Stimulated activated naive B cell treated with anti-CD40 and anti-IgM and Interleukin-4, amounts not matched to agents 10 μg/mL and 1 μg/mL and 100 μg/mL, for 72 hours (primary cell): ENCODE results near the gene PLGRKT.
"Not testable (repeated sequence)": the region's sequence is repeated elsewhere in the genome, so short reads cannot be mapped to it uniquely, and the experiment has no call there.

Experiments
- ATAC-seq, 2 donors: fragments of 150-1000 bp; cut with Tn5 transposase; replicated peaks; 2 replicates each; pipeline ENCODE4 v1.10.0; 2021; ENCODE audit warnings: moderate library complexity in 1 of 2
- DNase-seq: peaks from one replicate; pipeline ENCODE4 v3.0.0; 2021
- H3K27ac Mint-ChIP-seq: one replicate; pipeline ENCODE4 v1.8.0; 2022; ENCODE audit warnings: mild to moderate bottlenecking, mixed read lengths
- H3K27me3 Mint-ChIP-seq, 2 donors: one replicate each; pipeline ENCODE4 v1.8.0; 2022; ENCODE audit warnings: mixed read lengths in 2 of 2
- H3K36me3 Mint-ChIP-seq, 2 donors: one replicate each; pipeline ENCODE4 v1.8.0; 2022; ENCODE audit warnings: mixed read lengths in 2 of 2, mild to moderate bottlenecking in 1 of 2
- H3K4me1 Mint-ChIP-seq, 2 donors: one replicate each; pipeline ENCODE4 v1.8.0; 2022; ENCODE audit warnings: mixed read lengths in 2 of 2, mild to moderate bottlenecking in 1 of 2
- H3K4me3 Mint-ChIP-seq, 2 donors: one replicate each; pipeline ENCODE4 v1.8.0; 2022; ENCODE audit warnings: mild to moderate bottlenecking in 2 of 2, mixed read lengths in 2 of 2, moderate library complexity in 1 of 2
- H3K9me3 Mint-ChIP-seq, 2 donors: one replicate each; pipeline ENCODE4 v1.8.0; 2022; ENCODE audit warnings: mixed read lengths in 2 of 2, mild to moderate bottlenecking in 1 of 2

PLGRKT gene

GRCh38 chr9:5357431-5358105 lies 80.2 kb downstream of the PLGRKT start:
- DNase-seq (no peak), ATAC-seq (no peak)
- no peak overlapping the region for H3K27ac Mint-ChIP-seq
- H3K27me3 Mint-ChIP-seq: no peaks in the 10 kb centered on the region
- H3K9me3 Mint-ChIP-seq: no peaks in the 10 kb centered on the region
- no peak overlapping the region for H3K4me3 Mint-ChIP-seq
- H3K36me3 Mint-ChIP-seq: peaks cover 16 to 27% of the 10 kb centered on the region in 2 donors
- no peaks in the 10 kb centered on the region for H3K4me1 Mint-ChIP-seq

DNA sequence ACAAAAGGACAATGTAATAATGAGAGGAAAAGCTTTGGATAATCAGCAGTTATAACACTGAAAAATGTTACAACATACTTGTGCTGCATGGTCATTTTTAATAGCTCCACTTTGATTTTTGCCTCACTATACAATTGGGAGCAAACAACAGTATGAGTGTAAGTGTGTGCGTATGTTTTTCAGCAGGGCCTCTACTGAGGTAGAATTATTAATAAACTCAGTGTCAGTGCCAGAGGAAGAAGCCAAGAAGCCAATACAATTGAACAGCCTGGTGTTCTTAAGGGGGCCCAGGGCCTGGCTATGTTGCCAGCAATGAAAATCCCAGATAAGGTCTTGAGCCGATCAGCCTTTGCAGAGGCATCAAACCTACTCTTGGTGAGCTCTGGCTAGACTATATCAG lies 81.9 kb downstream of the PLGRKT start:
- no peak for DNase-seq
- Mint-ChIP-seq H3K4me3 (no peak overlapping the region), H3K27me3 (no peaks in the 10 kb centered on the region), H3K27ac (no peak overlapping the region), H3K4me1 (no peaks in the 10 kb centered on the region), H3K9me3 (no peaks in the 10 kb centered on the region), H3K36me3 (peaks cover 12 to 24% of the 10 kb centered on the region in 2 donors)
- ATAC-seq: no peak

- H3K36me3 Mint-ChIP-seq: peaks cover 14 to 24% of the 10 kb centered on the region in 2 donors
- H3K4me3 Mint-ChIP-seq: no peak overlapping the region
- H3K27ac Mint-ChIP-seq: no peak overlapping the region
- H3K9me3 Mint-ChIP-seq: peaks cover 0 to 1% of the 10 kb centered on the region in 2 donors
- H3K4me1 Mint-ChIP-seq: no peaks in the 10 kb centered on the region
- no peak for DNase-seq
- H3K27me3 Mint-ChIP-seq: no peaks in the 10 kb centered on the region
- ATAC-seq: no peak
Measured at GRCh38 chr9:5355226-5355625, 82.5 kb downstream of the PLGRKT start.

- Mint-ChIP-seq H3K27ac (peak overlapping the region; percentile 60), H3K9me3 (peaks cover 2 to 9% of the 10 kb centered on the region in 2 donors), H3K36me3 (peaks cover 14 to 28% of the 10 kb centered on the region in 2 donors), H3K4me3 (no peak overlapping the region), H3K4me1 (no peaks in the 10 kb centered on the region), H3K27me3 (no peaks in the 10 kb centered on the region)
- ATAC-seq: no peak
- DNase-seq: no peak
Measured at GRCh38 chr9:5354184-5354583, 83.5 kb downstream of the PLGRKT start.

- H3K4me1 Mint-ChIP-seq: no peaks in the 10 kb centered on the region
- ATAC-seq (no peak), DNase-seq (no peak)
- no peak overlapping the region for H3K27ac Mint-ChIP-seq
- peaks cover 11 to 20% of the 10 kb centered on the region in 2 donors for H3K36me3 Mint-ChIP-seq
- no peak overlapping the region for H3K4me3 Mint-ChIP-seq
- H3K9me3 Mint-ChIP-seq: peaks cover 2 to 10% of the 10 kb centered on the region in 2 donors
- H3K27me3 Mint-ChIP-seq: no peaks in the 10 kb centered on the region
Measured at GRCh38 chr9:5352637-5353248, 85.0 kb downstream of the PLGRKT start.

DNA sequence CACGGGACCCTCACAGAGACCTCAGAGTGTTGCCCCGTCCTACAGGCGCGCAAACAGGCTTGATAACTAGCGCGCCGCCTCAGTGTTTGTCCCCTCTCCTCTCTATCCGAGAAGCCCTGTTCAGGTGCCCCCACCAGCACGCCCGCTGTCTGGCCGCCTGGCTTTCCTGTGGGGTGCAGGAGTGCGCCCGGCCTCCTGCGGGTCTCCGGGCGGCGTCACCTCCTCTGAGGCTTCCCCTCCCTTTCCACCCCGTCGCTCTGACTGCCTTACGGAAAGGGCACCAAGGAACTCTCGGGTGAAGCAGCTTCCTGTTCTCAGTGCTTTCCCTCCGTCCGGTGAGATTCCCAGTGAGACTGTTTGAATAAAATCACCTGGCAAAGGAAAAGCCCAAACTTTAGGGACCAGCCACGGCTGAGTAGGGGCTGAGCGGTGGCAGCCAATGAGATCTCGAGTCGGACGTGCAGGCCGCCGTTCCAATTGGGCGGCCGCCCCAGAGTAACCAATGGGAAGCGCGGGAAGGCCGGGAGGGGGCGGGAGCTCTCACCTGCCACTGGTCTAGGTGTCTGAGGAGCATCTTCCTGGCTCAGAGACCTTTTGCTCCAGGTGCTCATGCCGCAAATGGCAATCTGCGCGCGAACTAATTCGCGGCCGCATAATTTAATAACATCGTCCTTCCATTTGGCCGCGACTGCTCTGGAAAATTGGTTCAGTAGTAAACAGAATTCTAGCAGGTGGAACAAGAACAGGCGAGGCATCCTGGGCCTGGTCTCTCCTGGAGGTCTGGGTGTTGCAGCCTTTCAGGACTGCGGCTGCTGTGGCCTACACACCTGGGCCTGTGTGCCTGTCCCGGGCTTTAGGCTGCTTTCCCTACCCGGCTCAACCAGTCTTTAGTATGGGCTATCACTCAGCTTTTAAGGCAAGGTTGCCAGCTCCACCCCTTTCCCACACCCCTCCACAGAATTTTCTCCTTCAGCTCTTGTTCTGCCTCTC lies 98.4 kb downstream of the PLGRKT start, which contains the start of gene RLN1:
Gene RLN1 (minus strand): TSS at position 885 of the 990 bp plus-strand sequence. CDS start 130 bp downstream, at position 755.
- DNase-seq: not testable (repeated sequence)

GRCh38 chr9:5336688-5337087 lies 101.0 kb downstream of the PLGRKT start:
- Mint-ChIP-seq H3K27ac (no peak overlapping the region), H3K4me3 (no peak overlapping the region), H3K4me1 (peaks cover 5 to 11% of the 10 kb centered on the region in 2 donors), H3K9me3 (no peaks in the 10 kb centered on the region), H3K27me3 (no peaks in the 10 kb centered on the region), H3K36me3 (peaks cover 0 to 3% of the 10 kb centered on the region in 2 donors)
- ATAC-seq (no peak), DNase-seq (no peak)

More for the DNA sequence above, 98.4 kb downstream of the PLGRKT start, which contains the start of gene RLN1:
- Mint-ChIP-seq H3K4me1 (peaks cover 5 to 11% of the 10 kb centered on the region in 2 donors), H3K4me3 (peak within 1 kb of the TSS; percentile 56 to 65)
- not testable (repeated sequence) for H3K27me3 Mint-ChIP-seq, H3K36me3 Mint-ChIP-seq, H3K27ac Mint-ChIP-seq, H3K9me3 Mint-ChIP-seq
- peak; percentile 99 to 100 for ATAC-seq

DNA sequence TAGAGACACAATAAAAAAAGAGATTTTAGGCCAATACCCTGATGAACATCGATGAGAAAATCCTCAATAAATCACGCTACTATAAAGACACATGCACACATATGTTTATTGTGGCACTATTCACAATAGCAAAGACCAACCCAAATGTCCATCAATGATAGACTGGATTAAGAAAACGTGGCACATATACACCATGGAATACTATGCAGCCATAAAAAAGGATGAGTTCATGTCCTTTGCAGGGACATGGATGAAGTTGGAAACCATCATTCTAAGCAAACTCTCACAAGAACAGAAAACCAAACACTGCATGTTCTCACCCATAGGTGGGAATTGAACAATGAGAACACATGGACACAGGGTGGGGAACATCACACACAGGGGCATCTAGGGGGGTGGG lies 106.4 kb downstream of the PLGRKT start:
- H3K36me3 Mint-ChIP-seq: peaks cover 24 to 26% of the 10 kb centered on the region in 2 donors
- not testable (repeated sequence) for ATAC-seq, H3K4me3 Mint-ChIP-seq, H3K4me1 Mint-ChIP-seq, H3K9me3 Mint-ChIP-seq, DNase-seq, H3K27ac Mint-ChIP-seq, H3K27me3 Mint-ChIP-seq

GRCh38 chr9:5326893-5327548 lies 110.7 kb downstream of the PLGRKT start:
- H3K36me3 Mint-ChIP-seq: peaks cover 23 to 24% of the 10 kb centered on the region in 2 donors

GRCh38 chr9:5326187-5326586 lies 111.5 kb downstream of the PLGRKT start:
- Mint-ChIP-seq H3K9me3 (peaks cover 4% of the 10 kb centered on the region in 2 donors), H3K36me3 (peaks cover 23 to 24% of the 10 kb centered on the region in 2 donors), H3K27ac (no peak overlapping the region), H3K4me1 (no peaks in the 10 kb centered on the region), H3K27me3 (no peaks in the 10 kb centered on the region), H3K4me3 (no peak overlapping the region)
- DNase-seq (no peak), ATAC-seq (no peak)

More at GRCh38 chr9:5326893-5327548, 110.7 kb downstream of the PLGRKT start:
- Mint-ChIP-seq H3K4me3 (no peak overlapping the region), H3K27ac (no peak overlapping the region), H3K4me1 (no peaks in the 10 kb centered on the region), H3K9me3 (peaks cover 4% of the 10 kb centered on the region in 2 donors), H3K27me3 (no peaks in the 10 kb centered on the region)
- ATAC-seq (no peak), DNase-seq (no peak)

GRCh38 chr9:5321601-5322000 lies 116.1 kb downstream of the PLGRKT start:
- H3K4me3 Mint-ChIP-seq, H3K36me3 Mint-ChIP-seq, ATAC-seq, H3K4me1 Mint-ChIP-seq, H3K9me3 Mint-ChIP-seq, H3K27ac Mint-ChIP-seq, H3K27me3 Mint-ChIP-seq, DNase-seq: not testable (repeated sequence)

DNA sequence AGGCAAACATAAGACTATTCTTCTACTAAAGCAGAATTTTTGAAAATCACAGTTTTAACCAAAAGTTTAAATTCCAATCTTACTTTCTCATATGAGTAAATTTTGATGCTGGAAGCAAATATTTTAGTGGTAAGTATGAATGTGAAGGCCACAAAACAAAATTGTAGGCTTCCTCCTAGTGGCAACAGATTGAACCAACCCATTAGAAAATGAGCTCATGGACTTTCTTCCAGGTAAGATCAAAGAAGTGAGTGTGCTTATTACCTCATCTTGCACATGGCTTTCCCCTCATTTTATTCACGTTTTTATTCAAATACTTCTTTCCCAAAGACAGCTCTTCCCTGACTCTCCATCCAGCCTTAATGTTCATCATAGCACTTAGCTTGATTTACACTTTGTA lies 116.7 kb downstream of the PLGRKT start:
- Mint-ChIP-seq H3K27ac (no peak overlapping the region), H3K4me3 (no peak overlapping the region), H3K36me3 (peaks cover 2 to 4% of the 10 kb centered on the region in 2 donors), H3K27me3 (no peaks in the 10 kb centered on the region), H3K4me1 (no peaks in the 10 kb centered on the region), H3K9me3 (peaks cover 4 to 5% of the 10 kb centered on the region in 2 donors)
- no peak for ATAC-seq
- DNase-seq: no peak

DNA sequence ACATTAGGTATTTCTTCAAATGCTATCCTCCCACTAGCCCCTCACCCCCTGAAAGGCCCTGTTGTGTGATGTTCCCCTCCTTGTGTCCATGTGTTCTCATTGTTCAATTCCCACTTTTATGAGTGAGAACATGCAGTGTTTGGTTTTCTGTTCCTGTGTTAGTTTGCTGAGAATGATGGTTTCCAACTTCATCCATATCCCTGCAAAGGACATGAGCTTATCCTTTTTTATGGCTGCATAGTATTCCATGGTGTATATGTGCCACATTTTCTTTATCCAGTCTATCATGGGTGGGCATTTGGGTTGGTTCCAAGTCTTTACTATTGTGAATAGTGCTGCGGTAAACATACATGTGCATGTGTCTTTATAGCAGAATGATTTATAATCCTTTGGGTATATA lies 121.3 kb downstream of the PLGRKT start:
- H3K36me3 Mint-ChIP-seq: peaks cover 11 to 15% of the 10 kb centered on the region in 2 donors
- H3K9me3 Mint-ChIP-seq: peaks cover 16 to 17% of the 10 kb centered on the region in 2 donors
- ATAC-seq, H3K27me3 Mint-ChIP-seq, DNase-seq, H3K4me3 Mint-ChIP-seq, H3K27ac Mint-ChIP-seq, H3K4me1 Mint-ChIP-seq: not testable (repeated sequence)
